Measurements from ENCODE around the gene ZNF654.

Gene ZNF654

GRCh38 chr3:88038566-88038965 is 20.5 kb upstream of the ZNF654 start:
- TF ChIP-seq CTCF (IDR thresholded peaks at IDR 0.05), result no peak
- DNase-seq (ENCODE audit: low spot score), result no peak
- Histone ChIP-seq H3K27ac (no peak overlapping the region), H3K4me3 (no peak overlapping the region)

DNA sequence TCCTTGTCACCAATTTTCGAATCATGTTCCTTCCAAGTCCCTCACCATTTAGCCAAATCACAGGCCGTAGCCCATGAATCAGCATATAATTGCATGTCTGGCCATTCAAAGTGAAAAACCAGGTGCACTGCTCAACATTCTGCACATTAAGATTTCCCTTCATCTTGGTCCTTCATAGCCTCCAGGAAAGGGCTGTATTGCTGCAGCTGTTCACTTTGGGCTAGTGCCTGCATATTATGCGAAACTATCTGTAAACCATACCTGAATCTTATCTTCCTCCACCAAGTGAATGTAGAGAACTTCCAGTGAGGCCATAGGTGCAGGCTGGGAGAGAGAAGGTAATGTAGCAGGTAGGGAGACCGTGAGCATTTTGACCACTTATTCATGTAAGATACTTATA is 18.5 kb upstream of the ZNF654 start:
- no peak overlapping the region for H3K27ac ChIP-seq
- TF ChIP-seq CTCF (IDR thresholded peaks at IDR 0.05), result no peak
- no peak for DNase-seq (ENCODE audit: low spot score)
- no peak overlapping the region for H3K4me3 ChIP-seq

DNA sequence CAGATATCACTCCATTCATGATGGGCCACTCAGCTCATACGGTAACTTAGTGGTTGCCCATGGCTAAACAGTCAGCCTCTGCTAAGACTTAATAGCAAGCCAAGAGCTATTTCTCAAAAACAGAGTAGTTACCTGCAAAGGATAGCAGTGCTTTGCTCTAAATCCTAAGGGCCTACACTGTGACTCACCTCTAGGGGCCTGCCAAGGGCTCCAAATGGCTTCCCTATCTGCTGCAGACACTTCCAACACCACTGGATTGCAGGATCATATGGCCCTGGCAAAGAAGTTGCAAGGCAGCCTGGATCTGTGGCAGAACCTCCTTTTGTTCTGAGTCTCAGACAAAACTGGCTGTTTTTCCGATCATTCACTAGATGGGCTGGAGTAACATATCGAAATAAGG is 18.1 kb upstream of the ZNF654 start:
- no peak for DNase-seq (ENCODE audit: low spot score)
- Histone ChIP-seq H3K27ac (no peak overlapping the region), H3K4me3 (no peak overlapping the region)
- no peak for TF ChIP-seq CTCF (IDR thresholded peaks at IDR 0.05)

- DNase-seq (ENCODE audit: low spot score), result no peak
- Histone ChIP-seq H3K27ac (no peak overlapping the region), H3K4me3 (no peak overlapping the region)
- no peak for TF ChIP-seq CTCF (IDR thresholded peaks at IDR 0.05)
These were observed 14.6 kb upstream of the ZNF654 start for GRCh38 chr3:88044411-88044810.

DNA sequence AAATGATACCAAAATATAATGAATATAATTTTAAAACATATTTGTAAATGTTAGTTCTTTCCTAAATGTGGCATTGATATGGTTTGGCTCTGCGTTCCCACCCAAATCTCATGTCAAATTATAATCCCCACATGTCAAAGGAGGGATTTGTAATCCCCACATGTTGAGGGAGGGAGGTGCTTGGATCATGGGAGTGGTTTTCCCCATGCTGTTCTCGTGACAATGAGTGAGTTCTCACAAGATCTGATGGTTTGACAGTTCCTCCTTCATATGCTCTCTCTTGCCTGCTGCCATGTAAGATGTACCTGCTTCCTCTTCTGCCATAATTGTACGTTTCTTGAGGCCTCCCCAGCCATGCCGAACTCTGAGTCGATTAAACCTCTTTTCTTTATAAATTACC is 12.3 kb upstream of the ZNF654 start:
- TF ChIP-seq CTCF (IDR thresholded peaks at IDR 0.05), result no peak
- H3K4me3 ChIP-seq, result no peak overlapping the region
- no peak for DNase-seq (ENCODE audit: low spot score)
- H3K27ac ChIP-seq, result no peak overlapping the region

DNA sequence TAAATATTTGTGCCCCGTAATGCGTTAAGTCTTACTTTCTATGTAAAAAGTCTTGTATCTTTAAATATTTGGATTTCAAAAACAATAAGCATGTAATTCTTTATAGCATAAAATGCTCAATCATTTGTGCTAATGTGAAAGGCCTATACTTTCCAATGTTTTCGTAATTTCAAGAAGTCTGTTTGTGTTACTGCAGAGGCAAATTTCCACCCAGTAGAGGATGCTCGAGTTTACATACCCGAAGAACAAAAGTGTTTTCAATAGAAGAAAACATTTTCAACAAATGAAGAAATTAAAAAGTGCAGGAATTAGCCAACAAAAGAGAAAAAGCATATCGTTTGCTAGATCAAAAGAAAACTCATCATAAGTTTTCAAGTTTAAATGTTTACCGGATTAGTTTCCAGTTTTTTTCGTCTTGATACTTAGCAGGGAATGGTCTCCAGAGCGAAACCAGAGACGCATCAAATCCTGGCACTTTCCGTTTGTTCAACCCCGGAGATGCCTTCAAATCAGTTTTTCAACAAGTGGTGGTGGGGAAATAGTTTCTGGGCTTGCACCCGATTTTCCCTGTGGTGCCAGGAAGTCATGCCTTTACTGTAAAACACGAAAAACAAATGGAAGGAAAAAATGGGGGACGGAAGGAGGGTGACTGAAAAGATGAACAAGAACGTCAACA is 1.3 kb upstream of the ZNF654 start:
- DNase-seq (ENCODE audit: low spot score), result no peak
- peak overlapping the region; percentile 77 for H3K4me3 ChIP-seq
- no peak for TF ChIP-seq CTCF (IDR thresholded peaks at IDR 0.05)
- H3K27ac ChIP-seq, result peak overlapping the region; percentile 96 to 97

- no peak for TF ChIP-seq CTCF (IDR thresholded peaks at IDR 0.05)
- no peak for DNase-seq (ENCODE audit: low spot score)
- Histone ChIP-seq H3K4me3 (peak overlapping the region; percentile 77), H3K27ac (peak overlapping the region; percentile 96 to 97)
These were observed 812 bp upstream of the ZNF654 start for GRCh38 chr3:88058306-88058580.

All from coronary artery (tissue), 2 donors.